ENCODE data around the gene PDZD7. TPM values are rescaled to one million over a fixed set of nuclear protein-coding genes. Genes with fewer than 3 reads are reported as not detected.

The PDZD7 gene
- total and polyA plus RNA-seq, 9 of the 15 experiments (the other 6 are each of a cell fraction or from before 2014, with no cell fraction given), result 0.04 to 0.24 (median 0.08) TPM; not detected in 3

- TF ChIP-seq ZBTB11 (CRISPR knock-in tag; IDR thresholded peaks at IDR 0.05), result no peak
- TF ChIP-seq MCM2 (IDR thresholded peaks at IDR 0.05; ENCODE audit: low read depth), result no peak
- no peak for TF ChIP-seq FOSL1 (tag; conservative IDR thresholded peaks at IDR 0.05)
- no peak for TF ChIP-seq TAF7 (tag; IDR thresholded peaks at IDR 0.05)
- TF ChIP-seq, protein P1, sequence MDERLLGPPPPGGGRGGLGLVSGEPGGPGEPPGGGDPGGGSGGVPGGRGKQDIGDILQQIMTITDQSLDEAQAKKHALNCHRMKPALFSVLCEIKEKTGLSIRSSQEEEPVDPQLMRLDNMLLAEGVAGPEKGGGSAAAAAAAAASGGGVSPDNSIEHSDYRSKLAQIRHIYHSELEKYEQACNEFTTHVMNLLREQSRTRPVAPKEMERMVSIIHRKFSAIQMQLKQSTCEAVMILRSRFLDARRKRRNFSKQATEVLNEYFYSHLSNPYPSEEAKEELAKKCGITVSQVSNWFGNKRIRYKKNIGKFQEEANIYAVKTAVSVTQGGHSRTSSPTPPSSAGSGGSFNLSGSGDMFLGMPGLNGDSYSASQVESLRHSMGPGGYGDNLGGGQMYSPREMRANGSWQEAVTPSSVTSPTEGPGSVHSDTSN (CRISPR knock-in tag; IDR thresholded peaks at IDR 0.05; ENCODE audit: low read depth), result no peak
- TF ChIP-seq, protein P1 (tag; conservative IDR thresholded peaks at IDR 0.05; ENCODE audit: low read depth), result no peak
- TF ChIP-seq MLLT1 (IDR thresholded peaks at IDR 0.05), result no peak
Observed at GRCh38 chr10:101005361-101005760, 25.6 kb downstream of the PDZD7 start (continued).
